ENCODE data around the gene C1orf105.

DNA sequence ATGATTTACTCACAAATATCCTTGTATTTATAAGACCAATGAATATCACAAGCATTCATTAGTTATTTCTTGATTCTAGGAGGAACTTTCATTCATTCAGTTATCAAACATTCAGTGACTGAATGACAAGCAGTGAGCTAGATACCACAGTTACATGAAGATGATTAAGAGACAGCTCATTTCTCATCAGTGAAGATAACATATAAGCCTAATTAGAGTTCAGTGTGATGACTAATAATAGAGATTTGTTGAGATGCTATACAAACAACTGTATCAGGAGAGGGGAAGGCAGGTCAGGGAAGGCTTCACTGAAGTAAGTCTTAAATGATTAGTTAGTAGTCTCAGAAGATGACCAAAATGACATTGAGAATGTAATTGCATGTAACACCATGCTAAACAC lies 14.6 kb upstream of the C1orf105 start:
- no peak for TF ChIP-seq POLR2A (IDR thresholded peaks at IDR 0.05; ENCODE audit: low read depth, low read length)
- TF ChIP-seq POLR2AphosphoS5 (IDR thresholded peaks at IDR 0.05; ENCODE audit: low read depth, low read length): no peak
- no peak for TF ChIP-seq POU2F2 (IDR thresholded peaks at IDR 0.05; ENCODE audit: low read depth, low read length)
- no peak for TF ChIP-seq TAF1 (IDR thresholded peaks at IDR 0.05; ENCODE audit: low read depth, low read length)
- no peak for TF ChIP-seq SPI1 (IDR thresholded peaks at IDR 0.05; ENCODE audit: low read depth, low read length)
- no peak for TF ChIP-seq PAX5 (IDR thresholded peaks at IDR 0.05; ENCODE audit: insufficient read depth, low read length, severe bottlenecking)

All from GM12891 (cell line).